Right atrium auricular region (tissue), 2 donors: Measurements from ENCODE around the gene CNTN5. TPM values are rescaled to one million over a fixed set of nuclear protein-coding genes. Genes with fewer than 3 reads are reported as not detected.

Experiments used
- DNase-seq: peaks from one replicate; pipeline ENCODE4 v3.0.0-alpha.2; 2019; ENCODE audit warnings: low spot score
- H3K27ac ChIP-seq, 2 donors: fragments of 200-600 bp; sonication (generic); 1 replicate in 1 of 2; 2 replicates in 1 of 2; pipeline ENCODE4 v1.5.1; 2016 to 2019
- H3K27me3 ChIP-seq, 2 donors: fragments of 200-600 bp; sonication (generic); one replicate each; pipeline versions ENCODE4 v1.5.1 to v1.6.0; 2017 to 2019
- H3K36me3 ChIP-seq: fragments of 200-600 bp; sonication (generic); one replicate; pipeline ENCODE4 v1.5.1; 2016
- H3K4me1 ChIP-seq, 2 donors: fragments of 200-600 bp; sonication (generic); one replicate each; pipeline versions ENCODE4 v1.5.1 to v1.6.0; 2017 to 2019
- H3K4me3 ChIP-seq, 2 donors: fragments of 200-600 bp; sonication (generic); 1 replicate in 1 of 2; 2 replicates in 1 of 2; pipeline ENCODE4 v1.5.1; 2017 to 2019; ENCODE audit warnings: mild to moderate bottlenecking in 1 of 2, moderate library complexity in 1 of 2
- H3K9me3 ChIP-seq, 2 donors: fragments of 200-600 bp; sonication (generic); one replicate each; pipeline ENCODE4 v1.5.1; 2019
- total RNA-seq, 2 donors: library from RNA; depleted of rRNA; stranded (reverse); fragments of >200 nt; gene quantifications; one replicate each; pipeline ENCODE4 v1.1.0, GENCODE V29; 2016
- TF ChIP-seq, protein P1 (sequence below), 2 donors: fragments of 200-600 bp; sonication (generic); IDR thresholded peaks; one replicate each; pipeline ENCODE4 v1.5.1; 2019; ENCODE audit warnings: antibody characterized with exemption in 2 of 2

Gene CNTN5
- total RNA-seq, 2 donors from 2014 or later = not detected

DNA sequence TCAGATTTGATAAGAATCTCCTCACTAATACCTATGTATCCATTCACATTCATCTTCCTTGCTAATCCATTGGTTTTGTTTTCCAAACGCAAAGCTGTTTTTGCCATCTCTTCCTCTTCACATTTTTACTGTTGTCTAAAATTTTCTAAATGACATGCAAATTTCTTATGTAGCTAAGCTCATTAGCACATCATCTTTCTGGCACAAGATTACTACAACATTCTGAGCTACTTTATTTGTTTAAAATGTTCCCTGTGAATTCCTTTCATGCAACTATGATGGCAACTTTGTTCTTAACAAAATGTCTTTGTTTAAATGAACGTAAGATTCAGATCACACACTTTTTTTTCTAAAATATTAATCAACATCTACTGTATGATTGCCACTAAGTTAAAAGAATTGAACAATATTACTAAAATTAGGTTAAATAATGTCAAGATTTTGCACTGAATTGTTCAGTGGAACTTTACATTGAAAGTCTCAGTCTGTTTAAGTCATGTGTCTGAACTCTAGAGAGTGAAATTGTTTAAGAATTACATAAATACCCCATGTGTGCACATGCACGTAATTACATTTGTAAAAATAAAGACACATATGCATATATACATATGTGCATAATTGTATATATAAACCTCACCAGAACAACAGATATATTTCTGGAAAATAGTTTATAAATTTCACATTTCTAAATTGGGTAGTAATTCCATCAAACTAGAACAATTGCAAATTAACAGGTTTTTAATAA lies 688.4 kb downstream of the CNTN5 start:
- Histone ChIP-seq H3K9me3 (no peaks in the 10 kb centered on the region), H3K27ac (no peak overlapping the region), H3K4me3 (no peak overlapping the region), H3K4me1 (no peaks in the 10 kb centered on the region), H3K36me3 (no peaks in the 10 kb centered on the region), H3K27me3 (no peaks in the 10 kb centered on the region)
- no peak for DNase-seq
- TF ChIP-seq, protein P1, sequence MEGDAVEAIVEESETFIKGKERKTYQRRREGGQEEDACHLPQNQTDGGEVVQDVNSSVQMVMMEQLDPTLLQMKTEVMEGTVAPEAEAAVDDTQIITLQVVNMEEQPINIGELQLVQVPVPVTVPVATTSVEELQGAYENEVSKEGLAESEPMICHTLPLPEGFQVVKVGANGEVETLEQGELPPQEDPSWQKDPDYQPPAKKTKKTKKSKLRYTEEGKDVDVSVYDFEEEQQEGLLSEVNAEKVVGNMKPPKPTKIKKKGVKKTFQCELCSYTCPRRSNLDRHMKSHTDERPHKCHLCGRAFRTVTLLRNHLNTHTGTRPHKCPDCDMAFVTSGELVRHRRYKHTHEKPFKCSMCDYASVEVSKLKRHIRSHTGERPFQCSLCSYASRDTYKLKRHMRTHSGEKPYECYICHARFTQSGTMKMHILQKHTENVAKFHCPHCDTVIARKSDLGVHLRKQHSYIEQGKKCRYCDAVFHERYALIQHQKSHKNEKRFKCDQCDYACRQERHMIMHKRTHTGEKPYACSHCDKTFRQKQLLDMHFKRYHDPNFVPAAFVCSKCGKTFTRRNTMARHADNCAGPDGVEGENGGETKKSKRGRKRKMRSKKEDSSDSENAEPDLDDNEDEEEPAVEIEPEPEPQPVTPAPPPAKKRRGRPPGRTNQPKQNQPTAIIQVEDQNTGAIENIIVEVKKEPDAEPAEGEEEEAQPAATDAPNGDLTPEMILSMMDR (IDR thresholded peaks at IDR 0.05) = no peak

DNA sequence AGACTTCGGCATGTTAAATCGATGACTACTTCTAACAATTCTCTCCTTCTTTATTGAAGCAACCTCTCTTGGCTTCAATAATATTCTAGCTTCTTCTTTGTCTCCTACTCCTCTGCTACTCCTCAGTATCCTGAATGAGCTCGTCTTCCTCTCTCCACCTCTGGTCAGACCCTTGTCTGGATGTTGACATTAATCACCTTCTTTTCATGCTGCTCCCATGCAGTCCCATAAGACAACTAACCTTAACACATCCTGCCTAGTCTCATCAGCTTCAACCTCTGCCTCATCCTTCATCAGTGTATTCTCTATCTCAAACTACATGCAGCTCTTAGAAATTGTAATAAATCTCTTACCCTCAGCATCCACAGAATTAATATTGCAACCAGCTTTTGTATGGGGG lies 695.6 kb downstream of the CNTN5 start:
- no peak overlapping the region for H3K4me3 ChIP-seq
- H3K27ac ChIP-seq = no peak overlapping the region
- TF ChIP-seq, protein P1 (IDR thresholded peaks at IDR 0.05) = no peak
- no peaks in the 10 kb centered on the region for H3K4me1 ChIP-seq
- no peak for DNase-seq
- peaks cover 0 to 4% of the 10 kb centered on the region in 2 donors for H3K9me3 ChIP-seq
- H3K36me3 ChIP-seq = no peaks in the 10 kb centered on the region
- H3K27me3 ChIP-seq = no peaks in the 10 kb centered on the region

- no peaks in the 10 kb centered on the region for H3K4me1 ChIP-seq
- H3K36me3 ChIP-seq = no peaks in the 10 kb centered on the region
- no peak overlapping the region for H3K27ac ChIP-seq
- peaks cover 0 to 4% of the 10 kb centered on the region in 2 donors for H3K9me3 ChIP-seq
- TF ChIP-seq, protein P1 (IDR thresholded peaks at IDR 0.05) = no peak
- no peaks in the 10 kb centered on the region for H3K27me3 ChIP-seq
- no peak overlapping the region for H3K4me3 ChIP-seq
- no peak for DNase-seq
These were observed 697.5 kb downstream of the CNTN5 start for GRCh38 chr11:99718291-99718690.

GRCh38 chr11:99739464-99740089 lies 718.8 kb downstream of the CNTN5 start:
- H3K4me3 ChIP-seq = no peak overlapping the region
- no peaks in the 10 kb centered on the region for H3K9me3 ChIP-seq
- no peak for DNase-seq
- H3K27me3 ChIP-seq = no peaks in the 10 kb centered on the region
- no peak overlapping the region for H3K27ac ChIP-seq
- no peaks in the 10 kb centered on the region for H3K36me3 ChIP-seq
- TF ChIP-seq, protein P1 (IDR thresholded peaks at IDR 0.05) = peak in 1 of 2 donors; percentile 56
- H3K4me1 ChIP-seq = no peaks in the 10 kb centered on the region

DNA sequence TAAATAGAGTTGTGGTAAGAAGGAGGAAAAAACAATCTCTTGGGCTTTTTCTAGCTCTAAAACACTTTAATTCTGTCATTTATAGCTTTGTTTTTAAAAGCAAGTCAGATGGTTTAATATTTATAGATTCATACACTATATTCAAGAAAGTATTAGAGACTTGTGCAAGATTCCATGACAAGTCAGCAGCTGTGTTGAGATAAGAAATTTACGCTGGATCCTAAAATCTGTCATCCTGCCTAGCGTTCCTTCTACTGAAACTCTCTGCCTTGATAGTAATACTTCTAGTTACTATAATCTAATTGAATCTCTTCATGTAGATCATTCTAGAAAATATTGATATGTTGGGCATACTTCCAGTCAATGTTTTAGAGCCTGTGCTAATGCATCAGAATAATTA lies 721.8 kb downstream of the CNTN5 start:
- Histone ChIP-seq H3K36me3 (no peaks in the 10 kb centered on the region), H3K27me3 (no peaks in the 10 kb centered on the region), H3K9me3 (no peaks in the 10 kb centered on the region), H3K4me3 (no peak overlapping the region), H3K27ac (no peak overlapping the region), H3K4me1 (no peaks in the 10 kb centered on the region)
- TF ChIP-seq, protein P1 (IDR thresholded peaks at IDR 0.05) = no peak
- DNase-seq = no peak
